H9 (cell line): ENCODE measurements around the gene ITPR1. TPM values are rescaled to one million over a fixed set of nuclear protein-coding genes. Genes with fewer than 3 reads are reported as not detected.
A peak's percentile ranks its signal among the peaks of the same experiment; 100 is the strongest.

Source experiments
- DNase-seq: peaks from one replicate; pipeline ENCODE4 v3.0.0-alpha.2; 2017
- H2AFZ ChIP-seq: one replicate; pipeline ENCODE4 v1.6.1; 2013; ENCODE audit warnings: mild to moderate bottlenecking, low read length, control low read depth, moderate library complexity
- H2AK5ac ChIP-seq: 2 replicates; pipeline ENCODE4 v1.6.1; 2013; ENCODE audit warnings: low read length, control low read depth, mixed read lengths; ENCODE audit not compliant: insufficient read length
- H2BK120ac ChIP-seq: one replicate; pipeline ENCODE4 v1.6.1; 2013; ENCODE audit warnings: low read depth, mild to moderate bottlenecking, low read length, control low read depth, inconsistent platforms; ENCODE audit not compliant: poor library complexity, severe bottlenecking
- H2BK12ac ChIP-seq: 2 replicates; pipeline ENCODE4 v1.6.1; 2013; ENCODE audit warnings: low read length, control low read depth, mixed read lengths, low read depth; ENCODE audit not compliant: insufficient read length
- H2BK15ac ChIP-seq: 2 replicates; pipeline ENCODE4 v1.6.1; 2013; ENCODE audit warnings: low read depth, low read length, control low read depth
- H2BK20ac ChIP-seq: one replicate; pipeline ENCODE4 v1.6.1; 2013; ENCODE audit warnings: low read depth, mild to moderate bottlenecking, low read length, control low read depth, inconsistent platforms; ENCODE audit not compliant: poor library complexity, severe bottlenecking
- H2BK5ac ChIP-seq: 2 replicates; pipeline ENCODE4 v1.6.1; 2013; ENCODE audit warnings: low read length, control low read depth, mixed read lengths; ENCODE audit not compliant: insufficient read length
- H3K14ac ChIP-seq: 2 replicates; pipeline ENCODE4 v1.6.1; 2013; ENCODE audit warnings: low read length, control low read depth; ENCODE audit not compliant: insufficient read depth
- H3K18ac ChIP-seq: 2 replicates; pipeline ENCODE4 v1.6.1; 2013; ENCODE audit warnings: low read depth, mild to moderate bottlenecking, mixed read lengths, low read length, control low read depth; ENCODE audit not compliant: insufficient read length
- H3K23ac ChIP-seq: 2 replicates; pipeline ENCODE4 v1.6.1; 2013; ENCODE audit warnings: low read length, control low read depth, mixed read lengths, low read depth; ENCODE audit not compliant: insufficient read length
- H3K23me2 ChIP-seq: 2 replicates; pipeline ENCODE4 v1.6.1; 2013; ENCODE audit warnings: low read depth, mild to moderate bottlenecking, mixed read lengths, low read length, control low read depth; ENCODE audit not compliant: insufficient read length, poor library complexity, severe bottlenecking
- H3K27ac ChIP-seq: 2 replicates; pipeline ENCODE4 v1.5.1; 2013; ENCODE audit warnings: low read length, control low read depth, mixed read lengths, low read depth; ENCODE audit not compliant: insufficient read length
- H3K27me3 ChIP-seq: 2 replicates; pipeline ENCODE4 v1.6.1; 2013; ENCODE audit warnings: low read length, control low read depth, inconsistent platforms; ENCODE audit not compliant: insufficient read depth
- H3K4ac ChIP-seq: 2 replicates; pipeline ENCODE4 v1.6.1; 2013; ENCODE audit warnings: low read depth, mild to moderate bottlenecking, control low read depth, inconsistent platforms, low read length, moderate library complexity
- H3K4me1 ChIP-seq: 2 replicates; pipeline ENCODE4 v1.6.1; 2013; ENCODE audit warnings: low read length, control low read depth, inconsistent platforms; ENCODE audit not compliant: insufficient read depth
- H3K4me2 ChIP-seq: 2 replicates; pipeline ENCODE4 v1.6.1; 2013; ENCODE audit warnings: low read length, control low read depth, mixed read lengths; ENCODE audit not compliant: insufficient read length, insufficient read depth
- H3K56ac ChIP-seq: 2 replicates; pipeline ENCODE4 v1.6.1; 2013; ENCODE audit warnings: low read depth, mild to moderate bottlenecking, mixed read lengths, low read length, control low read depth; ENCODE audit not compliant: insufficient read length
- H3K79me1 ChIP-seq: 2 replicates; pipeline ENCODE4 v1.6.1; 2013; ENCODE audit warnings: low read depth, mild to moderate bottlenecking, moderate library complexity, low read length, control low read depth, inconsistent platforms; ENCODE audit not compliant: insufficient read depth, poor library complexity, severe bottlenecking
- H3K79me2 ChIP-seq: 2 replicates; pipeline ENCODE4 v1.6.1; 2013; ENCODE audit warnings: low read length, control low read depth, inconsistent platforms; ENCODE audit not compliant: insufficient read depth
- H3K9ac ChIP-seq: 2 replicates; pipeline ENCODE4 v1.6.1; 2013; ENCODE audit warnings: low read length, control low read depth, mixed read lengths; ENCODE audit not compliant: insufficient read length; ENCODE audit errors: extremely low read depth
- H3K9me3 ChIP-seq: one replicate; pipeline ENCODE4 v1.6.1; 2013; ENCODE audit warnings: low read depth, low read length, inconsistent platforms; ENCODE audit not compliant: control insufficient read depth
- H3T11ph ChIP-seq: one replicate; pipeline ENCODE4 v1.6.1; 2013; ENCODE audit warnings: mild to moderate bottlenecking, low read length, control low read depth, inconsistent platforms
- H4K20me1 ChIP-seq: one replicate; pipeline ENCODE4 v1.6.1; 2013; ENCODE audit not compliant: control insufficient read depth, insufficient read length, insufficient read depth
- H4K5ac ChIP-seq: 2 replicates; pipeline ENCODE4 v1.6.1; 2013; ENCODE audit warnings: low read depth, mild to moderate bottlenecking, mixed read lengths, low read length, control low read depth; ENCODE audit not compliant: insufficient read length
- H4K8ac ChIP-seq: replicated peaks from 2 replicates; pipeline ENCODE4 v1.6.1; 2013; ENCODE audit warnings: low read length, control low read depth, mixed read lengths, low read depth; ENCODE audit not compliant: insufficient read length
- H4K91ac ChIP-seq: 2 replicates; pipeline ENCODE4 v1.6.1; 2013; ENCODE audit warnings: low read depth, mild to moderate bottlenecking, moderate library complexity, mixed read lengths, low read length, control low read depth; ENCODE audit not compliant: insufficient read length
- H3K27ac Mint-ChIP-seq, 3 experiments: 2 replicates in 2 of 3; 3 replicates in 1 of 3; pipeline ENCODE4 v1.8.0; 2020 to 2021; ENCODE audit warnings: mixed read lengths in 3 of 3, mild to moderate bottlenecking in 1 of 3, moderate library complexity in 1 of 3
- H3K27me3 Mint-ChIP-seq: 2 replicates; pipeline ENCODE4 v1.8.0; 2021; ENCODE audit warnings: low read depth, mild to moderate bottlenecking, moderate library complexity, mixed read lengths
- H3K36me3 Mint-ChIP-seq, 3 experiments: 2 replicates in 2 of 3; 3 replicates in 1 of 3; pipeline ENCODE4 v1.8.0; 2020 to 2021; ENCODE audit warnings: low read depth in 3 of 3, mixed read lengths in 3 of 3; ENCODE audit not compliant: insufficient read depth in 1 of 3
- H3K4me1 Mint-ChIP-seq, 2 experiments: 2 replicates each; pipeline ENCODE4 v1.8.0; 2020; ENCODE audit warnings: mixed read lengths in 2 of 2
- H3K4me3 Mint-ChIP-seq, 2 experiments: 2 replicates in 1 of 2; 3 replicates in 1 of 2; pipeline ENCODE4 v1.8.0; 2020 to 2021; ENCODE audit warnings: mild to moderate bottlenecking in 2 of 2, mixed read lengths in 2 of 2, moderate library complexity in 1 of 2
- H3K9me3 Mint-ChIP-seq, 2 experiments: 2 replicates in 1 of 2; 3 replicates in 1 of 2; pipeline ENCODE4 v1.8.0; 2020; ENCODE audit warnings: mild to moderate bottlenecking in 2 of 2, mixed read lengths in 2 of 2, moderate library complexity in 1 of 2
- WGBS: extraction: QIAGEN DNeasy Blood & Tissue Kit; methylation state at CpG from one replicate; pipeline ENCODE4 v1.1.7; 2013; ENCODE audit warnings: missing lambda C conversion rate, low lambda C conversion rate, mixed read lengths; ENCODE audit not compliant: insufficient read length; ENCODE audit errors: extremely low coverage; 5-methylcytosine and 5-hydroxymethylcytosine counted together
- total RNA-seq: library from RNA; stranded (reverse); gene quantifications from 2 replicates; pipeline ENCODE4 v1.2.1, GENCODE V29; 2021
- TF ChIP-seq, protein P1 (sequence below): fragments of 200-600 bp; sonication (generic); conservative IDR thresholded peaks from 3 replicates; pipeline ENCODE4 v1.8.0; 2021; ENCODE audit warnings: antibody characterized with exemption, mild to moderate bottlenecking

Gene ITPR1
- total RNA-seq, 1 experiment from 2014 or later = 4.2 TPM

DNA sequence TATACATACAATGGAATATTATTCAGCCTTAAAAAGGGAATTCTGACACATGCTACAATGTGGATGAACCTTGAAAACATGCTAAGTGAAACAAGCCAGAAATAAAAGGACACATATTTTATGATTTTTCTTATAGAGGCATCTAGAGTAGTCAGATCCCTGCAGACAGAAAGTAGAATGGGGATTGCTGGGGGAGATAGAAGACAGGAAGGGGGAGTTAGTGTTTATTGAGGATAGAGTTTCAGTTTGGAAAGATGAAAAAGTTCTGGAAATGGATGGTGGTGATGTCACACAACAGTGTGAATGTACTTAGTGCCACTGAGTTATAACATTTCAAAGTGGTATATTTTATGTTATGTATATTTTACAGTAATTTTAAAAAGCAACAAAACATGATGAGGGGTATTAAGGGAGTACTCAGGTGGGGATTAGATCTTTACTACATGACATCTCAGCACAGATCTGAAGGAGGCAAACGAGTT lies 4.7 kb downstream of the ITPR1 start:
- no peaks in the 10 kb centered on the region for H3K9me3 ChIP-seq
- no peaks in the 10 kb centered on the region for H3K79me1 ChIP-seq
- no peak overlapping the region for H2BK5ac ChIP-seq
- no peak overlapping the region for H3K4me2 ChIP-seq
- H3K56ac ChIP-seq = no peak overlapping the region
- no peaks in the 10 kb centered on the region for H4K20me1 ChIP-seq
- no peak overlapping the region for H2BK15ac ChIP-seq
- H2AK5ac ChIP-seq = no peak overlapping the region
- H4K91ac ChIP-seq = no peak overlapping the region
- no peak overlapping the region for H2BK12ac ChIP-seq
- H4K5ac ChIP-seq = no peak overlapping the region
- no peaks in the 10 kb centered on the region for H3K36me3 Mint-ChIP-seq
- peak overlapping the region in 1 of 3 experiments; percentile 63; a peak in 2 of 7 replicates for H3K27ac Mint-ChIP-seq
- H3K4me1 ChIP-seq = no peaks in the 10 kb centered on the region
- no peak overlapping the region for H3K14ac ChIP-seq
- no peak overlapping the region for H3K4me3 Mint-ChIP-seq
- peaks cover 26% of the 10 kb centered on the region for H3K27me3 Mint-ChIP-seq
- H3K9me3 Mint-ChIP-seq = no peaks in the 10 kb centered on the region
- no peak overlapping the region for H3K27ac ChIP-seq
- no peak overlapping the region for H2BK120ac ChIP-seq
- TF ChIP-seq, protein P1, sequence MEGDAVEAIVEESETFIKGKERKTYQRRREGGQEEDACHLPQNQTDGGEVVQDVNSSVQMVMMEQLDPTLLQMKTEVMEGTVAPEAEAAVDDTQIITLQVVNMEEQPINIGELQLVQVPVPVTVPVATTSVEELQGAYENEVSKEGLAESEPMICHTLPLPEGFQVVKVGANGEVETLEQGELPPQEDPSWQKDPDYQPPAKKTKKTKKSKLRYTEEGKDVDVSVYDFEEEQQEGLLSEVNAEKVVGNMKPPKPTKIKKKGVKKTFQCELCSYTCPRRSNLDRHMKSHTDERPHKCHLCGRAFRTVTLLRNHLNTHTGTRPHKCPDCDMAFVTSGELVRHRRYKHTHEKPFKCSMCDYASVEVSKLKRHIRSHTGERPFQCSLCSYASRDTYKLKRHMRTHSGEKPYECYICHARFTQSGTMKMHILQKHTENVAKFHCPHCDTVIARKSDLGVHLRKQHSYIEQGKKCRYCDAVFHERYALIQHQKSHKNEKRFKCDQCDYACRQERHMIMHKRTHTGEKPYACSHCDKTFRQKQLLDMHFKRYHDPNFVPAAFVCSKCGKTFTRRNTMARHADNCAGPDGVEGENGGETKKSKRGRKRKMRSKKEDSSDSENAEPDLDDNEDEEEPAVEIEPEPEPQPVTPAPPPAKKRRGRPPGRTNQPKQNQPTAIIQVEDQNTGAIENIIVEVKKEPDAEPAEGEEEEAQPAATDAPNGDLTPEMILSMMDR = no peak
- no peak overlapping the region for H3K18ac ChIP-seq
- H3K4me1 Mint-ChIP-seq = peaks cover 9 to 11% of the 10 kb centered on the region in 2 experiments
- no peaks in the 10 kb centered on the region for H3K79me2 ChIP-seq
- H2AFZ ChIP-seq = no peak overlapping the region
- no peaks in the 10 kb centered on the region for H3K27me3 ChIP-seq
- no peak overlapping the region for H3K9ac ChIP-seq
- H3T11ph ChIP-seq = no peak overlapping the region
- no CpG with 5 or more reads among the region's 1 CpG for WGBS
- no peak overlapping the region for H4K8ac ChIP-seq
- H3K23me2 ChIP-seq = peaks cover 11% of the 10 kb centered on the region
- no peak for DNase-seq
- no peak overlapping the region for H3K4ac ChIP-seq
- H2BK20ac ChIP-seq = no peak overlapping the region
- no peak overlapping the region for H3K23ac ChIP-seq
